ENCODE data around the gene TAF1D.

- TF ChIP-seq CTCF (conservative IDR thresholded peaks at IDR 0.05; ENCODE audit: low read depth, low read length) = no peak
- TF ChIP-seq EZH2 (IDR thresholded peaks at IDR 0.05; ENCODE audit: borderline replicate concordance, low read depth, low read length, poor library complexity, severe bottlenecking) = no peak
Observed at GRCh38 chr11:93772123-93772522, 30.8 kb upstream of the TAF1D start.

Measured in A673 (cell line).